Mononuclear cell (primary cell): ENCODE measurements around the gene ANKRD6. TPM values are rescaled to one million over a fixed set of nuclear protein-coding genes. Genes with fewer than 3 reads are reported as not detected.

Source experiments
- H3K27me3 ChIP-seq: 2 replicates; pipeline ENCODE4 v1.6.0; 2011; ENCODE audit warnings: low read length, control low read depth; ENCODE audit not compliant: insufficient read depth
- H3K4me1 ChIP-seq: 2 replicates; pipeline ENCODE4 v1.5.1; 2011; ENCODE audit warnings: mild to moderate bottlenecking, low read length, control low read depth; ENCODE audit not compliant: insufficient read depth
- H3K4me3 ChIP-seq: 2 replicates; pipeline ENCODE4 v1.5.1; 2011; ENCODE audit warnings: mild to moderate bottlenecking, low read length, moderate library complexity
- H3K9me3 ChIP-seq: 2 replicates; pipeline ENCODE4 v1.5.1; 2011; ENCODE audit warnings: low read depth, mild to moderate bottlenecking, control low read depth, low read length
- total RNA-seq: library from RNA; depleted of rRNA; stranded (reverse); fragments of >200 nt; gene quantifications from one replicate; pipeline ENCODE4 v1.2.3, GENCODE V29; 2012

The ANKRD6 gene
- total RNA-seq, 1 donor = 1.8 TPM

DNA sequence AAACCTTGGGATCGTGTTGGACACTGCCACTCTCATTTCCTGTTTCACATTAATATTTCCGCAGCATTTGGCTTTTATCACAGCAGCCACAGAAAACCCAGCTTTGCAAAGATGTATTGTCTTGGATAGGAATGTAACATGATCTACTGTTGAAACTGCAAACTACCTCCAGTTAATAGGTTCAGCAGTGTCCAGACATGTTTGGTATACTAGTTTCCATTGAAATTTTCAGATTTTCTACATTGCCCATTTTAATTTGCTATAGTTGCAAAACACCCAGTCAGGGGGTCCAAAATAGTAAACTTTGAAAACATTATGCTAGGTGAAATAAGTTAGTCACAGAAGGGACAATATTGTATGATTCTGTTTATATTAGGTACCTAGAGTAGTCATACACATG lies 3.3 kb downstream of the ANKRD6 start:
- peaks cover 13% of the 10 kb centered on the region for H3K4me1 ChIP-seq
- no peak overlapping the region for H3K4me3 ChIP-seq
- H3K27me3 ChIP-seq = no peaks in the 10 kb centered on the region
- H3K9me3 ChIP-seq = no peaks in the 10 kb centered on the region

DNA sequence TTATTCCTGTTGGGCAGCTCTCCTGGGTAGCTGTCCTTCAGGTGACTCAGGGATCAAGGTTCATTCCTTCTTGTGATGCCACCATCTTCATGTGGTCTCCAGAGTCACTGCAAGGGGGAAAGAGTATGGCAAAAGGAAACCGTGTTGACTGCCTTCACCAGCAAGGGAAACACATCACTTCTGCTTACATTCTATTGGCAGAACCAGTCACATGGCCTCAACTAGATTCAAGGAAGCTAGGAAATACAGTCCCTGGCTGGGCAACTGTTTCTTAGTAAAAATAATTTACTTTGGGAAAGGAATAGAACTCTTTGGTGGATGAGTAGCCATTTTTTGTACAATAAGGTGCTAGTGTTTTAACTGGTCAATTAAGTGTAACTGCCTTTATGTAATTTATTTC lies 5.3 kb downstream of the ANKRD6 start:
- no peaks in the 10 kb centered on the region for H3K27me3 ChIP-seq
- no peak overlapping the region for H3K4me3 ChIP-seq
- no peaks in the 10 kb centered on the region for H3K9me3 ChIP-seq
- H3K4me1 ChIP-seq = peaks cover 5% of the 10 kb centered on the region

DNA sequence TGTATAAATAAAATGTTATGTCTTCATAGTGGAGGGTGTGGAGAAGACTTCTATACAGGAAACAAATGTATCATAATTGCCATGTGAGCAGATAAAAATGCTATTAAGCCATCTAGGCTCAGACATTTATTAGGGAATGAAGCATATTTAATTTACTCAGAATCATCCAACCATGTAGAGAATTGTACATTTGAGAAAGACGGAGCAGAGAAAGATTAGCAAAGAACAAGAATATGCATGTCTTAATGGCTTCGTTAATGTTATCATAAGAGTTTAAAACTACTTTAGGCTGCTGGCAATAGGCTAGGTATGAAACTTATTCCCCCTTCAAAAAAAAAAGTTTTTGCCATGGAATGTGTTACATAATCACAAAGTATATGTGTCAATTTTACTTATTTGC lies 6.1 kb downstream of the ANKRD6 start:
- Histone ChIP-seq H3K4me3 (no peak overlapping the region), H3K9me3 (no peaks in the 10 kb centered on the region), H3K4me1 (no peaks in the 10 kb centered on the region), H3K27me3 (no peaks in the 10 kb centered on the region)

DNA sequence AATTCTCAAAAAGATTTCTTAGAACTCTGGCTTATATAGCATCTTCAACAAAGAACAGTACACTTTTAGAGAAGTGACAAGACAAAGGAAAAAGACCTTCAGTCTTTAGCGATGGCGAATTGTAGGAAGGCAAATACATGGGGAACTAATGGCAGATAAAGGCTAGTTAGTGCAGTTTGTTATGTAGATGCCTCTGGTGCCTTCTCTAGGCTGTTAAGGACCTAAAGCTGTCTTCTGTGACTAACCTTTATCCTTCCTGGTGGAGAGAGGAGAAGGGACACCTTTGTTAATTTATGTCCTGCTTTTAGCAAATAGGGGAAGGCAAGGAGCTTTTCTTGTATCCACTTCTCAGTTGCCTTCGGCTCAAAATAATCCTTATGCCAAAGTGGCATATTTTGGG lies 7.2 kb downstream of the ANKRD6 start:
- Histone ChIP-seq H3K27me3 (no peaks in the 10 kb centered on the region), H3K9me3 (no peaks in the 10 kb centered on the region), H3K4me1 (no peaks in the 10 kb centered on the region), H3K4me3 (no peak overlapping the region)

DNA sequence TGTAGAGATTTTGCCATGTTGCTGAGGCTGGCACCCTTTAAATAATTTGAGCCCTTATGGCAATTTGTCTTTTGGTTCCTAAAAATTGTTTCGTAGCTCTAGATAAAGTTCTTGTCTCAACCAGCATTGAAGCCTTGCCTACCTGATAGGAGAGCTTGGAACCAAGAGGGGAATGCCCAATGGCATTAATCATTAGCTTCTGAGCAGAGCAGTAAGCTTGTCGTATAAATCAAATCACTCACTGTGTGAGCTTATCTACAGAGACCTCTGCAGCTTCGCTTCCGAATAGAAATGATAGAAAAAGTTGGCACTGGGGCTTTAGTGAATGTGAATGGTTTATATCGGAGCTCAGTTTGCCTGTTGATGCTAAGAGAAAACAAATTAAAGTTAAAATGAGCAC lies 10.7 kb downstream of the ANKRD6 start:
- Histone ChIP-seq H3K27me3 (no peaks in the 10 kb centered on the region), H3K9me3 (no peaks in the 10 kb centered on the region), H3K4me3 (no peak overlapping the region), H3K4me1 (no peaks in the 10 kb centered on the region)

DNA sequence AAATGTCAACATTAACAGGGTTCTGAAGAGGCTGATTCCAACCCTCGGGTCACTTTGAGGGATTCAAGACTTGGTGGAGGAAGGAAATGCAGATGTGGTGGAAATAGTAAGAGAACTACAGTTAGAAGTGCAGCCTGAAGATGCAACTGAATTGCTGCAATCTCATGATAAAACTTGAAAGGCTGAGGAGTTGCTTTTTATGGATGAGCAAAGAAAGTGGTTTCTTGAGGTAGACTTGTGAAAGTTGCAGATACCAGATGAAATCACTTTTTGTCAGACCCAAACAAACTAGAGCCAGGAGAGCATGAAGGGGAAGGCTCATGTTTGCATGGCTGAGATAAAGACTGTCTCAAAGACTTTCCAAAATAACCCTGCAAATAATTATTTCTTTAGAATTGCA lies 16.2 kb downstream of the ANKRD6 start:
- Histone ChIP-seq H3K9me3 (no peaks in the 10 kb centered on the region), H3K4me1 (no peaks in the 10 kb centered on the region), H3K27me3 (no peaks in the 10 kb centered on the region), H3K4me3 (no peak overlapping the region)

DNA sequence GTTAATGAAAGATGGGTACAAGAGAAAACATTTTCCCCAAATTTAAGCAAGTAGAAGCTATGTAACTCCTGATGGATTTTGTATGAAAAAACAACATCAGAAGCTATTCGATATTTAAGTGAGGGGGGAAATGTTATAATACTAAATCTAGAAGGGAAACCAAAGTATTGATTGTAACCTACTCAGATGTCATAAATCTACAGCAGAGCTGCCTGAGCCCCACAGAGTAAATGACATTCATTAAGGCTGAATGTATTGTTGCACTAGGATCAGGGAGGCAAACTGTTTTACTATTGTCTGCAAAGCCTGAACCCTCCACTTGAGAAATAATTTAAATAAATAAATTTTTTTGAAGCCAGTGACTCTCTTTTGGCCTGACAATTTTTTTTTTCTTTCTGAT lies 19.3 kb downstream of the ANKRD6 start:
- Histone ChIP-seq H3K4me3 (no peak overlapping the region), H3K4me1 (no peaks in the 10 kb centered on the region), H3K27me3 (no peaks in the 10 kb centered on the region), H3K9me3 (no peaks in the 10 kb centered on the region)

DNA sequence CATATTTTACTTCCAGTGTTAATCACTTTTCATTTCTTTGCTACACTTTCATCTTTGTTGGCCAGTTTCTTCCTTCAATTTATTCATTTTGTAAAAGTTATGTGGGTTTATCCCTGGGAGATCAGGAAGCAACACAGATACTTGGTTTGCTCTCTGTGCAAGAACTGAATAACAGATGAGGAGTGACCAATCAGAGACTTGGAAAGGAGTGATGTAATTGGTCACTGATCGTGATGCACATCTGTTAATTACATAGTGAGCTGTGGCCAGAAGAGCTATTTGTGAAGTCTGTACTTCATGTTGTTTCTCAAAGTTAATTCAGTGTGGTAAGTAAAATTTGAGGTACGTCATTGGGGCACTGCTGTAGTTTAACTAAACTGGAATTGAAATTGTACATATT lies 21.3 kb downstream of the ANKRD6 start:
- Histone ChIP-seq H3K4me3 (no peak overlapping the region), H3K9me3 (no peaks in the 10 kb centered on the region), H3K27me3 (no peaks in the 10 kb centered on the region)

DNA sequence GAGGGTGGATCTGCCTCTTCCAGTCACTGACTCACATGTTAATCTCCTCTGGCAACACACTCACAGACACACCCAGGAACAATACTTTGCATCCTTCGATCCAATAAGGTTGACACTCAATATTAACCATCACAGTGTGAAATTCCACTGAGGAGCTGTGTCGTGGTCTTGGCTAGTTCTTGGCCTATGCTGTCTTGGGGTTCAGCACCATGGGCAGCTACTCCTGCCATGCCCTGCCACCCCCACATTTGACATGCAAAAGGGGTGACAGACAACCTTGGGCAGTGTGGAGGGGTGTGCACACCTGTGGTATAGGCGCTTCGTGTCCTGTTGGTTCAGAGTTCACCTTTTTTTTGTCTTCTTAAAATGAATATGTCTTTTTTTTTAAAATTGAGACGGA lies 25.8 kb downstream of the ANKRD6 start:
- no peaks in the 10 kb centered on the region for H3K27me3 ChIP-seq
- H3K4me3 ChIP-seq = no peak overlapping the region
- H3K4me1 ChIP-seq = no peaks in the 10 kb centered on the region
- H3K9me3 ChIP-seq = no peaks in the 10 kb centered on the region

More for the DNA sequence above, 21.3 kb downstream of the ANKRD6 start:
- H3K4me1 ChIP-seq = no peaks in the 10 kb centered on the region

DNA sequence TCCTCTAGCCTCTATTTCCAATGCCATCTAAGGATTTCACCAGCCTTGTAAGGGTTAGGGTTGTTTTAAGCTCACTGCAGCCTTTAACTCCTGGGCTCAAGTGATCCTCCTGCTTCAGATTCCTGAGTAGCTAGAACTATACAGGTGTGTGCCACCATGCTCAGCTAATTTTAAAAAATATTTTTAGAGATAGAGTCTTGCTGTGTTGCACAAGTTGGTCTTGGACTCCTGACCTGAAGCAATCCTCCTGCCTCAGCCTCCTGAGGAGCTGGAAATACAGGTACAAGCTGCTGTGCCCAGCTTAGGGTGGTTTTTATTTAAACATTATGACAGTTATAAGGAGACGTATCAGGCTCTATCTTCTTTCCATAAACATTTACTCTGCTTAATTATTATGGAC lies 26.5 kb downstream of the ANKRD6 start:
- no peaks in the 10 kb centered on the region for H3K9me3 ChIP-seq
- H3K4me1 ChIP-seq = no peaks in the 10 kb centered on the region
- H3K4me3 ChIP-seq = no peak overlapping the region
- no peaks in the 10 kb centered on the region for H3K27me3 ChIP-seq

DNA sequence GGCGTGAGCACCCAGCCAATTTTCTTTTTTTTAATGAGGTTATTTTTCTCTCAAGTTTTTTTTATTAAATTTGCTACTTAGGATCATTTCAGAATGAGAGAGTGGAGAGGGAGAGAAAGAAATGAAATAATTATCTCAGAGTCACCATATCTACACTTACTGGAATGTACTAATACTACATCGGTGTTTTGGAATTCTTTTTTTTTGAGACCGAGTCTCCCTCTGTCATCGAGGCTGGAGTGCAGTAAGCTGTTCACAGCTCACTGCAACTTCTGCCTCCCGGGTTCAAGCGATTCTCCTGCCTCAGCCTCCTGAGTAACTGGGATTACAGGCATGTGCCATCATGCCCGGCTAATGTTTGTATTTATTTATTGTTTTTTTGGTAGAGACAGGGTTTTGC lies 27.8 kb downstream of the ANKRD6 start:
- Histone ChIP-seq H3K4me1 (no peaks in the 10 kb centered on the region), H3K4me3 (no peak overlapping the region), H3K27me3 (no peaks in the 10 kb centered on the region), H3K9me3 (no peaks in the 10 kb centered on the region)

DNA sequence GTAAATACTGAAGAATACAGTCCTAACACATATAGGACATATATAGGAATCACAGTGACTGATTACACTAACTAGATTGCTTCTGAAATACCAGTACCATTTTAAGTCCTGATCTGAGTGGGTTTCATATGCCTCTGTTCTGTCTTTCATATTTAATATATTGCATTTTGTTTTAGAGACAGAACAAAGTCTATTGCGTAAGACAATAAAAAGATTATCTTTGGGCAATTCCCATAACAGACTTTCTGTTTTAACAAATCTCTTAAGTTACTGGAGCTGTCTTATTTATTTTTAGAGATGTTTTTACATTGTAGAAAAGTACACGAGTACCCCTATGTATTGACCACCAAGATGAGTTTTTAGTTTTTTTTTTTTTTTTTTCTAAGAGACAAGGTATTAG lies 29.6 kb downstream of the ANKRD6 start:
- no peak overlapping the region for H3K4me3 ChIP-seq
- H3K27me3 ChIP-seq = no peaks in the 10 kb centered on the region
- H3K4me1 ChIP-seq = no peaks in the 10 kb centered on the region
- no peaks in the 10 kb centered on the region for H3K9me3 ChIP-seq

DNA sequence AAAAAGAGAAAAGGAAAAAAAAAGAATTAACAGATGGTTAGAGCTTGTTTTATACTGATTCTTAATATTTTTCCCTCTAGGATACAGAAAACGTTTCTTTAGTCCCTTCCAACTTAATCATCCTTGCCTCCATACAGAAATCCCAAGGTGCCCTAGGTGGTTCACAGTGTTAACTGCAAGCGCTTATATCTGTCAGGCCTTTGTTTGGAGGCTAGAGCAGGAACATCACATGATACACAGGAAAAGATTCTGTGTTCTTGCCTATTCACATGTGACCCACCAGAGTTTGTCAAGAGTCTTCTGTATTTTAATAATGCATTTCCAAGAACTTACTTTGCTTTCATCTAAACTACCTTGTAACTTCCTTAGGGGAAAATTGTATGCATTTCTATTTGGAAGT lies 31.3 kb downstream of the ANKRD6 start:
- Histone ChIP-seq H3K4me3 (no peak overlapping the region), H3K27me3 (no peaks in the 10 kb centered on the region), H3K4me1 (no peaks in the 10 kb centered on the region), H3K9me3 (no peaks in the 10 kb centered on the region)

DNA sequence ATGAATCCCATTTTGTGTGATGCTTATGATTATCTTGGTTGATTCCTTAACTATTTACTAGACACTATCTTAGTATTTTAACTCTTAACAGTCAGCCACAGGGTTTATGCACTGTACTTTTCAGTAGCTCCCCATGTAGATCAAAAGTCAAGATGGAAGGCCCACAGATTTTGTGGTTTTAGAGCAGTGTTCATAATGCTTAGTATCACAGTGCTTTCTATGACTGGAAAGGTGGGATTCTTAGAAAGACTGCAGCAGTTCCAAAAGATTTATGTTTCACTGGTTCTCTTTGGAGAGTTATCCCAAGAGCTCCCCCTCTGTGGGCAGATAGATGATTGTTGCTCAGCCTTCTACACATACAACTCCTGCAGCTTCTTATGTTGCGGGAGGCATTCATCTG lies 34.5 kb downstream of the ANKRD6 start:
- Histone ChIP-seq H3K27me3 (no peaks in the 10 kb centered on the region), H3K4me3 (no peak overlapping the region), H3K9me3 (no peaks in the 10 kb centered on the region), H3K4me1 (no peaks in the 10 kb centered on the region)

DNA sequence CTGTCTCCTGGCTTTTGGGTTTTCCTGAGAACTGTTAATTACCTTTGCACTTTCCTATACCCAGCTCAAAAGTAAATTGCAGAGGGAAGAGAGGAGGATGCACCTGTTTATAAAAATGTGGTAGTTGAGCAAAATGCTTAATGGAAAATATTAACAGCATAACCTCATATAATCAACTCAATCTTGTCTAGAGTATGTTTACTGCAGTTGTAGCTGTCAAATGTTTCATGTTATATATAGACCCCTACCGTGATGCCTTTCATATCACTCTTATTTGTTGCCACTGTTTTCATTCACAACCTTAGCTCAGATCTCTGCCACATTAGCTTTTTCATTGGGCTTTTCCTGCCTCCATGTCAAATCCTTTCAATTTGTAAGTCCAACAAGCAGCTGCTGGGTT lies 36.0 kb downstream of the ANKRD6 start:
- Histone ChIP-seq H3K4me1 (peaks cover 3% of the 10 kb centered on the region), H3K27me3 (no peaks in the 10 kb centered on the region), H3K4me3 (no peak overlapping the region), H3K9me3 (no peaks in the 10 kb centered on the region)

DNA sequence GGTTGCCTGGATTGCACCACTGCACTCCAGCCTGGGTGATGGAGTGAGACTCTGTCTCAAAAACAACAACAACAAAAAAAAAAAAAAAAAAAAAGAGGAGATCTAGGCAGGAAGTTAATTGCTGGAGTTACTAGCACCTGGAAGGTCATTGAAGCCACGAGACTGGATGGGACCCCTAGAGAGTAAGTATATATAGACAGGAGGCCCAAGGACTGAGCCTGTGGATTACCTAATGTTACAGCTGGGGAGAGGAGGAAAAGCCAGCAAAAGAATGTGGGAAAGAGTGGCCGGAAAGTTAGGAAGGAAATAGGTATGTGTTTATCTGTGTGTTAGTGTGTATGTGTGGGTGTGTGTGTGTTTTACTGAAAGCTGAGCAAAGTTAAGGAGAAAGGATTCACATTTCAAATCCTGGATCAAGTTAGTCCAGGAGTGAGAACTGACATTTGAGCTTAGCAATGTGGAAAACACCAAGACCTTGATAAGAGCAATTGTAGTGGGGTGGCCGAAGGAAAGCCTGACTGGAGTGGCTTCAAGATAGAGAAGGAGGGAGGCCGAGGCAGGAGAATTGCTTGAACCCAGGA lies 38.4 kb downstream of the ANKRD6 start:
- Histone ChIP-seq H3K9me3 (no peaks in the 10 kb centered on the region), H3K4me3 (no peak overlapping the region), H3K4me1 (peaks cover 12% of the 10 kb centered on the region), H3K27me3 (no peaks in the 10 kb centered on the region)

DNA sequence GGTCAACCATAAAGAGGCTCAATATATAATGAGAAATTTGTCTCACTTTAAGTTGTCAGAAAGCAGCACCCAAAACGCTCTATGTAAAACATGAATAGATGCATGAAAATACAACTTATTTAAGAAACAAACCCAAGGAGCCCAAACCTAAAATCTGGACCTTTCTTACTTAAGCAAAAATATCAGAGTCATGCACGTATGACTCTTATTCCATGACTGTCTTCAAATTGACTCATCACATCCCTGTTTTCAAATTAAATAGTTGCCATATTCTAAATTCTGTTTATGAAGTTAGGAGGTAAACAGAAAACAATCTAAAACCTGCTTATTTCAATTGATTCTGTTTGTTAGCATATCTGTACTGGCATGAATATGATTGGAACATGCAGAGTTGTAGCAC lies 42.1 kb downstream of the ANKRD6 start:
- Histone ChIP-seq H3K4me3 (no peak overlapping the region), H3K27me3 (no peaks in the 10 kb centered on the region), H3K9me3 (no peaks in the 10 kb centered on the region), H3K4me1 (peaks cover 12% of the 10 kb centered on the region)
